ENCODE measurements around the gene EREG. TPM values are rescaled to one million over a fixed set of nuclear protein-coding genes. Genes with fewer than 3 reads are reported as not detected.

Gene EREG
- total RNA-seq, 3 donors from 2014 or later = 1.5 to 8.8 (median 2.3) TPM

DNA sequence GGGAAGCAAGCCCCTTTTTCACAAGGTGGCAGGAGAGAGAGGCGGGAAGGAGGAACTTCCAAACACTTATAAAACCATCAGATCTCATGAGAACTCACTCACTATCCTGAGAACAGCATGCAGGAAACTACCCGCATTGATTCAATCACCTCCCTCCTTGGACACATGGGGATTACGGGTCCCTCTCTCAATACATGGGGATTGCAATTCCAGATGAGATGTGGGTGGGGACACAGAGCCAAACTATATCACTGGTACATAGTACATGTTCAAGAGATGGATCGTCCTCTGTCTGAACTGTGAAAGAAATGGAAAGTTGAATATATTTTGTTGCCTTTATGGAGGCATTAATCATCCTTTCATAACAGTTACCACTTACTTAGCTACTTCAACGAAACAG, 12.8 kb downstream of the EREG start:
- intact Hi-C loops (cut with DNase I, micrococcal nuclease) = loop anchor here in 1 of 2 donors (5.0 kb wide), 1 partner anchor 155 kb away; no protein-coding TSS in a partner anchor
- DNase-seq (no peak), ATAC-seq (no peak)
- Histone ChIP-seq H3K4me1 (ENCODE audit: low read depth) (peaks cover 8% of the 10 kb centered on the region), H3K36me3 (ENCODE audit: low read depth) (no peaks in the 10 kb centered on the region), H3K4me3 (no peak overlapping the region), H3K9me3 (no peaks in the 10 kb centered on the region)
- TF ChIP-seq CTCF (IDR thresholded peaks at IDR 0.05) = no peak

DNA sequence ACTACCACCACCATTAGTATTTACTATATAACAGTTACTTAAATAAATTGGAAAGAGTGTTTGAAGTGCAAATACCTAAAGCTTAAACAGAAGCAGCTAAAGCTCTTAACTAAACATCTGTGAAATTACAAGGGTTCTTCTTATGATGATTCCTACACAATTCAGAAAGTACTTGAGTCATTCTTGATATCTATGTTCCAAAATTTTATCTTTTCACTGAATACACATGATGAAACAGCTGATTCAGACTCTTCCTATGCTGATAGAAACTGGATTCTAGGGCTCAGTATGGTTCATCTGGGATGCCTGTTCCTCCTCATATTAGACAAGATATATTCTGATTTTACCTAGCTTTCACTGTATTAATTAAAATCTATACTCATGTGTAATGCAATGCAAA, 13.6 kb downstream of the EREG start:
- H3K4me1 ChIP-seq (ENCODE audit: low read depth) = peaks cover 8% of the 10 kb centered on the region
- TF ChIP-seq CTCF (IDR thresholded peaks at IDR 0.05) = no peak
- H3K9me3 ChIP-seq = no peaks in the 10 kb centered on the region
- no peak for DNase-seq
- H3K36me3 ChIP-seq (ENCODE audit: low read depth) = no peaks in the 10 kb centered on the region
- no peak overlapping the region for H3K4me3 ChIP-seq
- intact Hi-C loops (cut with DNase I, micrococcal nuclease) = loop anchor here in 1 of 2 donors (5.0 kb wide), 1 partner anchor 154 kb away; no protein-coding TSS in a partner anchor
- ATAC-seq = no peak

DNA sequence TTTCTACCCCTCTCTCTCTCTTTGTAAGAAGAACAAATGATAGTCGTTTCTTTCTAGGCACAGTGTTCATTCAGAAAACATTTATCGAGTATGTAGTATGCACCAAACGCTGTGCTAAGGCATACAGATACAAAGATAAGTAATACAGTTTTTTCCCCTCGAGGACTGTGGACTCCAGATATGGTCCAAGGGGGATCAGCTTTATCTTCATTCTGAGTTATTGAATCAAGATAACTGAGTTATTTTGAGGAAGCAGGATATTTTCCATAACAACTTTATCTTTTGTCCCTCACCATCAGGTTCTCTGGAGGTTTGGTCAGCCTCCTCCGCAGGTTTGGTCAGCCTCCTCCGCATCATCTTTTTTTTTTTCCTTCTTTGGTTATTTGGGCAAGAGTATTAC, 15.0 kb downstream of the EREG start:
- no peaks in the 10 kb centered on the region for H3K36me3 ChIP-seq (ENCODE audit: low read depth)
- H3K9me3 ChIP-seq = no peaks in the 10 kb centered on the region
- no peak for ATAC-seq
- H3K4me1 ChIP-seq (ENCODE audit: low read depth) = peaks cover 8% of the 10 kb centered on the region
- DNase-seq = no peak
- intact Hi-C loops (cut with DNase I, micrococcal nuclease) = loop anchor here (5.0 kb wide), 2 partner anchors 152 to 292 kb away; no protein-coding TSS in a partner anchor
- no peak for TF ChIP-seq CTCF (IDR thresholded peaks at IDR 0.05)
- no peak overlapping the region for H3K4me3 ChIP-seq

- ATAC-seq (no peak), DNase-seq (no peak)
- H3K4me3 ChIP-seq = no peak overlapping the region
- H3K4me1 ChIP-seq (ENCODE audit: low read depth) = no peaks in the 10 kb centered on the region
- H3K36me3 ChIP-seq (ENCODE audit: low read depth) = no peaks in the 10 kb centered on the region
- intact Hi-C loops (cut with DNase I, micrococcal nuclease) = no loop called here
- H3K9me3 ChIP-seq = no peaks in the 10 kb centered on the region
- no peak for TF ChIP-seq CTCF (IDR thresholded peaks at IDR 0.05)
Measured at GRCh38 chr4:74385386-74385785, 20.4 kb downstream of the EREG start.

DNA sequence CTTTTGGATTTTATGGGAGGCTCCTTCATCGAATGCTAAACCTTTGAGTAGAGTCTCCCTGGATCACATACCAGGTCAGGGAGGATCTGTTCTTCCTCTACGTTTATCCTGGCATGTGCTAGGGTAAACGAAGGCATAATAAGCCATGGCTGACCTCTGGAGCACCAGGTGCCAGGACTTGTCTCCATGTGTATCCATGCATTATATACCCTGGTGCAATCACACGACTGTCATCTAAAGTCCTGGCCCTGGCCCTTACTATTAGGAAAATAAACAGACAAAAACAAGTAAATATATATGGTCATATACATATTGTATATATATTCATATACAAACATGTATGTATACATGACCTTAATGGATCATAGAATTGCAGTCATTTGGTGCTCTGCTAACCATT, 21.2 kb downstream of the EREG start:
- intact Hi-C loops (cut with DNase I, micrococcal nuclease) = no loop called here
- Histone ChIP-seq H3K36me3 (ENCODE audit: low read depth) (no peaks in the 10 kb centered on the region), H3K9me3 (no peaks in the 10 kb centered on the region), H3K4me1 (ENCODE audit: low read depth) (no peaks in the 10 kb centered on the region), H3K4me3 (no peak overlapping the region)
- DNase-seq (no peak), ATAC-seq (no peak)
- no peak for TF ChIP-seq CTCF (IDR thresholded peaks at IDR 0.05)

GRCh38 chr4:74387790-74388189, 22.8 kb downstream of the EREG start:
- Histone ChIP-seq H3K4me1 (ENCODE audit: low read depth) (no peaks in the 10 kb centered on the region), H3K9me3 (no peaks in the 10 kb centered on the region), H3K36me3 (ENCODE audit: low read depth) (no peaks in the 10 kb centered on the region), H3K4me3 (no peak overlapping the region)
- intact Hi-C loops (cut with DNase I, micrococcal nuclease) = no loop called here
- no peak for TF ChIP-seq CTCF (IDR thresholded peaks at IDR 0.05)
- DNase-seq (no peak), ATAC-seq (no peak)

All from mucosa of descending colon (tissue), 3 donors.